Mononuclear cell (primary cell): ENCODE results near the gene SGO2. TPM values are rescaled to one million over a fixed set of nuclear protein-coding genes. Genes with fewer than 3 reads are reported as not detected.
"Not testable (repeated sequence)": the region's sequence is repeated elsewhere in the genome, so short reads cannot be mapped to it uniquely, and the experiment has no call there.

ENCODE experiments used
- H3K27me3 ChIP-seq: 2 replicates; pipeline ENCODE4 v1.6.0; 2011; ENCODE audit warnings: low read length, control low read depth; ENCODE audit not compliant: insufficient read depth
- H3K4me1 ChIP-seq: 2 replicates; pipeline ENCODE4 v1.5.1; 2011; ENCODE audit warnings: mild to moderate bottlenecking, low read length, control low read depth; ENCODE audit not compliant: insufficient read depth
- H3K4me3 ChIP-seq: 2 replicates; pipeline ENCODE4 v1.5.1; 2011; ENCODE audit warnings: mild to moderate bottlenecking, low read length, moderate library complexity
- H3K9me3 ChIP-seq: 2 replicates; pipeline ENCODE4 v1.5.1; 2011; ENCODE audit warnings: low read depth, mild to moderate bottlenecking, control low read depth, low read length
- total RNA-seq: library from RNA; depleted of rRNA; stranded (reverse); fragments of >200 nt; gene quantifications from one replicate; pipeline ENCODE4 v1.2.3, GENCODE V29; 2012

SGO2 gene
- total RNA-seq, 1 donor = 2.1 TPM

- H3K4me3 ChIP-seq = no peak overlapping the region
- H3K27me3 ChIP-seq = no peaks in the 10 kb centered on the region
- H3K4me1 ChIP-seq = no peaks in the 10 kb centered on the region
- H3K9me3 ChIP-seq = no peaks in the 10 kb centered on the region
Observed at GRCh38 chr2:200593905-200594304, 67.9 kb downstream of the SGO2 start.

- no peaks in the 10 kb centered on the region for H3K9me3 ChIP-seq
- H3K4me3 ChIP-seq = no peak overlapping the region
- no peaks in the 10 kb centered on the region for H3K27me3 ChIP-seq
- no peaks in the 10 kb centered on the region for H3K4me1 ChIP-seq
Observed at GRCh38 chr2:200595913-200596312, 69.9 kb downstream of the SGO2 start.

DNA sequence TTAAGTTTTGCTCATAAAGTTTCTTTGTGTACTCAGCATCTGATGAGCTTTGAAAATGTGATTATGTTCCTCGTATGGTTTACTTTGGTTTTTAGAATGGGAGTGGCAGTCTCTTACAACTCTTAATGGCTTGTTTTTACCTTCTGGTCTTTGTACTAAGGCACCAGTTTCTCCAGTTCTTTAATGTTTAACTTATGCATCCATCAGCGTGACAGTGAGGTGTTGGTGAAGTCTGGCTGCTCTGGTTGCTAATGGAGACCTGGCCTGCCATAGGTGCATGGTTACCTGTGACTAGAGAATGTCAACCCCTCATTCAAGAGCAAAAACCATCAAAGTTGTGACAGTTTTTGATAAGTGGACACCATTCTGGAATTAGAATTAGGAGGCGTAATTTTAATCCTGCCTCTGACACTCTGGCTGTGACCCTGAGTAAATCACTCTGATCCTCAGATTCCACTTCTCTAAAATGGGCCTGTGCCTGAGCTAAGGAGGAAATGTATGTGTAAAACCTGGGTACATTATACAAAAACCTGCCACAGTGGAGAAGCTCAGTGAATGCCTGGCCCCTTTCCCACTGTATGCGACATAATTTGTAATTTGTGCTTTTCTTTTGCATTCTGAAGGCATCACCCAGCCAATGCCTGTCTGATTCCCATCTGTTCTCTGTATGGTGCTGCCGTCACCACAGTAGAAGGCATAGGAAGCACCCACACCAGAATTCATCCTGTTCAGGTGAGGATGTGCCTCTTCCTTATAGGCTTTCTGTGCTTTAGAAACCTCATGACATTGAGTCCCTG, 71.0 kb downstream of the SGO2 start:
- no peaks in the 10 kb centered on the region for H3K27me3 ChIP-seq
- H3K4me1 ChIP-seq = no peaks in the 10 kb centered on the region
- no peak overlapping the region for H3K4me3 ChIP-seq
- no peaks in the 10 kb centered on the region for H3K9me3 ChIP-seq

DNA sequence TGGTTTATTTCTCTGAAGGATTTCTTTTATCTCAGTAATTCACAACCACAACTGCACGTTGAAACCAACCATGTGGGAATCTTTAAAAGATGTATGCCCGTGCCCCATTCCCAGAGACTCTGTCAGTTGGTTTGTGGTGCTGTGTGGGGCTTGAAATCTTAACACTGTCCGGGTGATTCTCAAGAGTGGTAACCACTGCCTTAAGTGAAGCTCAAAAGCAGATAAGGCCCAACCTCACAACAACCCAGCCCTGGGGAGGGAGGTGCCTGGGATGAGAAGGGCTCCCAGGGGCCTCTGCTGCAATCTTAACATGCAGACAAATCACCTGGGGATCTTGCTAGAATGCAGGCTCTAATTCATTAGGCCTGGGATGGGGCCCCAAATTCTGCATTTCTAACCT, 73.2 kb downstream of the SGO2 start:
- Histone ChIP-seq H3K9me3 (no peaks in the 10 kb centered on the region), H3K4me1 (no peaks in the 10 kb centered on the region), H3K4me3 (no peak overlapping the region), H3K27me3 (no peaks in the 10 kb centered on the region)

DNA sequence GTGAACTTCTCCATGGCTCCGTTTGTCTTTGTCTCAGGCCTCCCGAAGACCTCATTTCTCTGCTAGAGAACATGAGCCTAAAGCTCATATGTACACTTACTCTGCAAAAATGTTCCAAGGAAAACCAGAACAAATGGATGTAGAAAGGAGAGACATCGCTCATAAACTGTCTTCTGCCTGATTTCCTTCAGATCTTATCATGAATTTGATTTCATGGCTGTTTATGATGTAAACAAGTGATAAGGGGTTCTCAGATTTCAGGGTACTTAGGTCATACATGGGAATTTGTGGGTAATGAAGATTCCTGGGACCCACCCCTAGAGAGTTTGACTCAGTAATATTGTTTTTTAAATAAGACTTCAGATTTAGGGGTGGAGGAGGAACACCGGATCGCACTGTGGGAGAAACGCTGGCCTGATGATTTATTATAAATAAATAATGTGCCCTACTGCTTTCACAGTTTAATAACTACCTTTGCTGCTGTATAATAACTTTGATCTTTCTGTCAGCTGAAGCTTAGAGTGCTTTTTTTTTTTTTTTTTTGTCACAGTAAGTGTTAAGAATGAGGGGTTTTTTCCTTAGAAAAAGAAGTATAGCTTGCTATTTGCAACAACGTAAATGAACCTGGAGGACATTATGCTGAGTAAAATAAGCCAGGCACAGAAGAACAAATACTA, 74.7 kb downstream of the SGO2 start:
- Histone ChIP-seq H3K4me1 (peaks cover 5% of the 10 kb centered on the region), H3K9me3 (no peaks in the 10 kb centered on the region), H3K4me3 (no peak overlapping the region), H3K27me3 (no peaks in the 10 kb centered on the region)

- Histone ChIP-seq H3K27me3 (no peaks in the 10 kb centered on the region), H3K4me3 (no peak overlapping the region), H3K4me1 (peaks cover 5% of the 10 kb centered on the region), H3K9me3 (no peaks in the 10 kb centered on the region)
Observed at GRCh38 chr2:200602584-200602983, 76.6 kb downstream of the SGO2 start.

DNA sequence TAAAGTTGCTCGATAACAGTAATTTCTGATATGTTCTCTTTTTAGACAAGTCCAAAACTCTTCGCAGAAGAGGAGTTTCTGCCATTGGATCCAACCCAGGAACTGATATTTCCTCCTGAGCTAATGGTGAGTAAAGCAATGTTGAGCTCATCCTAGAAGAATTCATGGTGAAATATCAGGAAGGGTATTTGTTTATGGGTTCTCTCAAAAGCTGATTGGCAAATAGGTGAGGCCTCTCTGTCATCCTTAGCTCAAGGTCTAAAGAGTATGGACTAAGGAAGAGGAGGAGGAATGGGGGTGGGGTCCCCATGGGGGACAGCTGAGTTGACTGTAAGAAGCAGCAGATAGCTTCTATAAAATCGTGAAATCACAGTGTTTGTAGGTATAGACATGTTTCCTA, 78.0 kb downstream of the SGO2 start:
- no peaks in the 10 kb centered on the region for H3K27me3 ChIP-seq
- H3K4me3 ChIP-seq = no peak overlapping the region
- H3K4me1 ChIP-seq = peaks cover 5% of the 10 kb centered on the region
- H3K9me3 ChIP-seq = no peaks in the 10 kb centered on the region

DNA sequence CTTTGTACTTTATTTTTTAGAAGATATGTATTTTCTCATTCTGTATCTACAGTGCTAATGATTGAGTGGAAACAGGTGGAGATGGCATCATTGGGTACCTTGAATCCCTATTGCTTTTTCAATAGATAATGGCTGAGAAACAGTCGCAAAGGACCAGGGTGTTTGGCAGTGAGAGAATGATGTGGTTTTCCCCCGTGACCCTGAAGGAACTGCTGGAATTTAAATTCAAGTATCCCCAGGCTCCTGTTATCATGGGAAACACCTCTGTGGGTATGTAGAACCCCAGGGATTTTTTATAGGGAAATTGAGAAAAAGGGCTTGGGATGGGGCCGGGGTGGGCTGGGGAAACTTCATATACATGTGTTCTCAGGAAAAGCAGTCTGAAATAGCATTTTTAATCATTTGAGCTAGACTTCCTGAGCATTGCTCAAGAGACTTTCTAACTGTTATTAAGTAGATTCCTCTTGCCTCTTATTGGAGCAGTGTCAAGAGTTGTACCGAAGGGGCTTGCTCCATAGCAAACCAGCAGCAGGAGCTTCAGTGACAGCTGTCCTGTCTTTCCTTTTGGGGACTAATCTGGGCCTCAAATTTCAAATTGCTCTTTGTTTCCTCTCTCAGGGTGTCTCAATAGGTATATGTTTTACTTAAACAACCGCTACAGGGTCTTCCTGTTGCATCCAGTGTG, 78.7 kb downstream of the SGO2 start:
- no peaks in the 10 kb centered on the region for H3K9me3 ChIP-seq
- H3K4me3 ChIP-seq = no peak overlapping the region
- H3K27me3 ChIP-seq = no peaks in the 10 kb centered on the region
- H3K4me1 ChIP-seq = peaks cover 5% of the 10 kb centered on the region

DNA sequence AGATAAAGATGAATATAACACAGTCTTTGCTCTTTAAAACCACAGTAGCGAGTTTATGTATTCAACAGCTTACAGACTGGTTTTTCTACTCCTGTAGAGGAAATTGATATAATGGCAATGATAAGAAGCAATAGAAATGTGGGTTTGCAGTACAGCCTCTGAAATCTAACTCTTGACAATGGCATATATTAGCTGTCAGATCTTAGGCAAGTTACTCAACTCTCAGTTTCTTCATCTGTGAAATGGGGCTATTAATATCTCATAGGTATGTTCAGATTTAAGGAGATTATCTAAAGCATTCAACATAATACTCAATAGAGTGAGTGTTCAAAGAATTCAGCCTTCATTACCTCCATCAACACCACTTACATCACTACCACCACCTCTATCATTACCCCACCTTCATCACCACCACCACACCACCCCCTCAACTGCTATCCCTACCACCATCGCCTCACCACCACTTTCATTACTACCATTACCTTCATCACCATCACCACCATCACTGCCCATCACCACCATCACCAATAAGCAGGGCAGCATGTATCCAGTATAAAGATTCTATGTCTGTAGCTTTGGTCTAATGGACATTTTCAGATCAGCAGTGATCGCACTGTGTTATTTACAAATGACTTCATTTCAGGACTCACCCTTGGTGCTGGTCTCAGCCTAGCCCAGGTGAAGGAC, 82.5 kb downstream of the SGO2 start:
- Histone ChIP-seq H3K4me1 (peaks cover 5% of the 10 kb centered on the region), H3K27me3 (no peaks in the 10 kb centered on the region), H3K9me3 (no peaks in the 10 kb centered on the region), H3K4me3 (no peak overlapping the region)

DNA sequence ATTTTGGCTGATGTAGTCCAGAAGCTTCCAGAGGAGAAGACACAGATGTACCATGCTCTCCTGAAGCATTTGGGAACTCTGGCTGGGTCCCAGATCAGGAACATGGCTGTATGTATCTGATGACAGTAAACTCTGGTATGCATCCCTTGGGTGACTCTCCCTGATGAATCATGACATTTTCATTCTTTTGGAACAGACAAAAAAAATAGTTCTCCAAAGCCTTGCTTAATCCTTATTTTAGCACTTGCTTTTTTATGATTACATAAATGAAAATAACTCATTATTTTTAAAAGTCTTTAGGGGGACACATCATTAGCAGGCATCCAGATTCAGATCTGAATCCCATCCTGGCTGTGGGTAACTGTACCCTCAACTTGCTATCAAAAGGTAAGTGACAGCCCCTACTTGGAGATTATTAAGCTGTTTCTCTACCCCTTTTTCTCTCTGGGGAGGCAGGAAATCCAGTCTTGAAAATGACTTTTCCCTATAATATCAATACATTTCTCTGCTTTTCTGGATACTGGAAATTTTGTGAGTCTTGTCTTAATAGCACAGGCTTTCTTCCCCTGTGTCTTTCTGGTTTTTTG, 83.1 kb downstream of the SGO2 start:
- Histone ChIP-seq H3K4me1 (peaks cover 5% of the 10 kb centered on the region), H3K4me3 (no peak overlapping the region), H3K27me3 (no peaks in the 10 kb centered on the region), H3K9me3 (no peaks in the 10 kb centered on the region)

DNA sequence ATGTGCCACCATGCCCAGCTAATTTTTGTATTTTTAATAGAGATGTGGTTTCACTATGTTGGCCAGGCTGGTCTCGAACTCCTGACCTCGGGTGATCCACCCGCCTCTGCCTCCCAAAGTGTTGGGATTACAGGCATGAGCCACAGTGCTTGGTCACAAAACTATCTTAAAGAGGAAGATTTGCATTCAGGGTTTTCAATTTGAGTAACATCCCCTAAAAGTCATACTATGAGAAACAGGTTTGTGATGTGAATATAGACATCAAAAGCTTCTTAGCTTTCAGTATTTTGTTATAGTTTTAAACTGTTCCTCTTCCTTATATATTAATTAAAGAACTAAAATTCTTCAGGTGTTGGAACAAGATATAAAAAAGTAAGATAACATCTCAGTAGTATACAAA, 84.2 kb downstream of the SGO2 start:
- H3K4me1 ChIP-seq, H3K4me3 ChIP-seq, H3K27me3 ChIP-seq, H3K9me3 ChIP-seq: not testable (repeated sequence)

GRCh38 chr2:200613692-200614091, 87.7 kb downstream of the SGO2 start:
- Histone ChIP-seq H3K4me1 (peaks cover 11% of the 10 kb centered on the region), H3K27me3 (no peaks in the 10 kb centered on the region), H3K9me3 (no peaks in the 10 kb centered on the region), H3K4me3 (no peak overlapping the region)

- Histone ChIP-seq H3K4me3 (no peak overlapping the region), H3K4me1 (peaks cover 11% of the 10 kb centered on the region), H3K27me3 (no peaks in the 10 kb centered on the region), H3K9me3 (no peaks in the 10 kb centered on the region)
Observed at GRCh38 chr2:200614249-200614648, 88.2 kb downstream of the SGO2 start.

DNA sequence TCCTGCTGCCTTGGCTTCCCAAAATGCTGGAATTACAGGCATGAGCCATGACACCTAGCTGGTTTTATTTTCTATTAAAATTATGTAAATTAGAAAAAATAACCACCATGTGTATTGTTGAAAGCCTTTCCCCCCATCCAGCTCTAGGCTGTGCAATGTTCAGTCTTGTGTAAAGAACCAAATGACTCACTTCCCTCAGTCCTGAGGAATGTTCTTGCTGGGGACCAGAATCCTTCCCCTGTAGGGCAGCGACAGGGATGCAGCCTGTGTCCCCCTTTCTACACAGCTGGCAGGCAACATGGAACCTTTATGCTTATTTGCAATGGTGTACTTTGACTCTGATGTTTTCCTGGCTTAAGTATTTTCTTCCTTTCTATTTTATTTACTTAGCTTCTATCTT, 89.2 kb downstream of the SGO2 start:
- Histone ChIP-seq H3K4me3 (no peak overlapping the region), H3K9me3 (no peaks in the 10 kb centered on the region), H3K27me3 (no peaks in the 10 kb centered on the region), H3K4me1 (peaks cover 11% of the 10 kb centered on the region)

GRCh38 chr2:200616193-200616592, 90.2 kb downstream of the SGO2 start:
- Histone ChIP-seq H3K9me3 (no peaks in the 10 kb centered on the region), H3K27me3 (no peaks in the 10 kb centered on the region), H3K4me3 (no peak overlapping the region), H3K4me1 (peaks cover 11% of the 10 kb centered on the region)
